Nephron (organoid): ENCODE results near the gene CD320.
"Not testable (repeated sequence)": the region's sequence is repeated elsewhere in the genome, so short reads cannot be mapped to it uniquely, and the experiment has no call there.

Experiments
- H3K27ac Mint-ChIP-seq, 3 experiments: 2 replicates each; pipeline ENCODE4 v1.8.0; 2020; ENCODE audit warnings: mixed read lengths in 3 of 3, mild to moderate bottlenecking in 2 of 3, moderate library complexity in 1 of 3
- H3K27me3 Mint-ChIP-seq: 2 replicates; pipeline ENCODE4 v1.8.0; 2021; ENCODE audit warnings: low read depth, mild to moderate bottlenecking, moderate library complexity, mixed read lengths
- H3K36me3 Mint-ChIP-seq: 2 replicates; pipeline ENCODE4 v1.8.0; 2020; ENCODE audit warnings: low read depth, mixed read lengths
- H3K4me1 Mint-ChIP-seq: 2 replicates; pipeline ENCODE4 v1.8.0; 2020; ENCODE audit warnings: mixed read lengths
- H3K4me3 Mint-ChIP-seq, 3 experiments: 2 replicates each; pipeline ENCODE4 v1.8.0; 2020; ENCODE audit warnings: mild to moderate bottlenecking in 3 of 3, mixed read lengths in 3 of 3, moderate library complexity in 2 of 3
- H3K9me3 Mint-ChIP-seq: 2 replicates; pipeline ENCODE4 v1.8.0; 2020; ENCODE audit warnings: mixed read lengths
- TF ChIP-seq, protein P1 (sequence below), 3 experiments: fragments of 200-600 bp; sonication (generic); IDR thresholded peaks; one replicate each; pipeline ENCODE4 v1.5.0; 2021; ENCODE audit warnings: antibody characterized with exemption in 3 of 3; ENCODE audit not compliant: unreplicated experiment in 3 of 3

The CD320 gene

DNA sequence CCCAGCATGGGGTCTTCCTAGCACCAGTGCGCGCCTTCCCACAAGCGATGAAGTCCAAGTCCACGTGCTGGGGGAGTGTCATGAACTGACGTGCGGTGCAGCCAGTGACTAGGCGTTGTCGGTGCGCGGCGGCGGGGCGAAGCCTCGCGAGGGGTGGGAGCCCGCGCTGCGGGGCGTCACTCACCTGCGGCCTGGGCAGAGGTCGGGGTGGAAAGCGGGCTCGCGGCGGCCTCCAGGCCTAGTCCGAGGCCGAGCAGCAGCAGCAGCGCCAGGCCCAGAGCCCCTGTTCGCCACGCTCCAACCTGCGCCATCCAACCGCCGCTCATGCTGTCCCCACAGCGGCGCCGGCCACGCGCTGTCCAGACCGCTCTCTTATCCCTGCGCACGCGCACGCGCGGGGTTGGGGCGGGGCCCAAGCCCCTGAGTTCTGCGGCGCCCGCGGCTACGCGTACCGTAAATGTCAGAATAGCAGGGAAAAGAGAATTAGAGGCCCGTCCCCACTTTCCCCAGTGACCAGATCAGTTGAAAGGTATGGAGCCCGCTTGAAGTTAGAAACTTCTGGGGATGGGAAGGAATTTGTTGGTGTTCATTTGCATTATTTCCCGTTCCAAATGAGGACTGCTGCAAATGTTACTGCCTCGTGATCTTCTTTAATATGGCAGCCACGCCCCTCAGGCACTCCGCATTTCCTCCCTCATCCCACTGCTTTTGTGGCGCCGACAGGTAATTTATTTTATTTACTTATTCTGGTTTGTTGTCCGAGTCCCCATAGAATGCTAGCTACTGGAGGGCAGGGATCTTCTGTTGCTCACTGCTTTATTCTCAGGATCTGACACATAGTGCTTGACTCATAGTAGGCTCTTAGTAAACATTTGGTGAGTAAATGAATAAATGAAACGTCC is at the start of gene CD320:
CD320 (minus strand) TSS at position 394 of the 902 bp plus-strand sequence; CDS start at position 326, 68 bp downstream.
- Mint-ChIP-seq H3K4me1 (peaks cover 21% of the 10 kb centered on the region), H3K9me3 (no peaks in the 10 kb centered on the region), H3K27me3 (no peaks in the 10 kb centered on the region), H3K36me3 (peaks cover 9% of the 10 kb centered on the region), H3K27ac (peak within 1 kb of the TSS; percentile 14 to 88 (median 86)), H3K4me3 (peak within 1 kb of the TSS; percentile 89 to 94 (median 94))
- TF ChIP-seq, protein P1, sequence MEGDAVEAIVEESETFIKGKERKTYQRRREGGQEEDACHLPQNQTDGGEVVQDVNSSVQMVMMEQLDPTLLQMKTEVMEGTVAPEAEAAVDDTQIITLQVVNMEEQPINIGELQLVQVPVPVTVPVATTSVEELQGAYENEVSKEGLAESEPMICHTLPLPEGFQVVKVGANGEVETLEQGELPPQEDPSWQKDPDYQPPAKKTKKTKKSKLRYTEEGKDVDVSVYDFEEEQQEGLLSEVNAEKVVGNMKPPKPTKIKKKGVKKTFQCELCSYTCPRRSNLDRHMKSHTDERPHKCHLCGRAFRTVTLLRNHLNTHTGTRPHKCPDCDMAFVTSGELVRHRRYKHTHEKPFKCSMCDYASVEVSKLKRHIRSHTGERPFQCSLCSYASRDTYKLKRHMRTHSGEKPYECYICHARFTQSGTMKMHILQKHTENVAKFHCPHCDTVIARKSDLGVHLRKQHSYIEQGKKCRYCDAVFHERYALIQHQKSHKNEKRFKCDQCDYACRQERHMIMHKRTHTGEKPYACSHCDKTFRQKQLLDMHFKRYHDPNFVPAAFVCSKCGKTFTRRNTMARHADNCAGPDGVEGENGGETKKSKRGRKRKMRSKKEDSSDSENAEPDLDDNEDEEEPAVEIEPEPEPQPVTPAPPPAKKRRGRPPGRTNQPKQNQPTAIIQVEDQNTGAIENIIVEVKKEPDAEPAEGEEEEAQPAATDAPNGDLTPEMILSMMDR (IDR thresholded peaks at IDR 0.05; ENCODE audit: unreplicated experiment in 3 of 3): no peak

DNA sequence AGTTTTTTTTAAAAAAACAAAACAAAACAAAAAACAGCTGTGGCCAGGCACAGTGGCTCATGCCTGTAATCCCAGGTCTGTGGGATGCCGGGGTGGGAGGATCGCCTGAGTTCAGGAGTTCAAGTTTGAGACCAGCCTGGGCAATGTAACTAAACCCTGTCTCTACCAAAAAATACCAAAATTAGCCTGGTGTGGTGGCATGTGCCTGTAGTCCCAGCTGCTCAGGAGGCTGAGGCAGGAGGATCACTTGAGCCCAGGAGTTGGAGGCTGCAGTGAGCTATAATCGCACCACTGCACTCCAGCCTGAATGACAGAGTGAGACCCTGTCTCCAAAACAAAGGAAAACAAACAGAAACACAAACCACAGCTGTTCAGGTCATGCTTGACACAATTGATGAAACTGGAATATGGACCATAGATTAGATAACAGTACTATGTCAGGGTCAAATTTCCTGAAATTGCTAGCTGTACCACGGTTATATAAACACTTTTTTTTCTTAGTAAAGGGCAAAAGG is 48.9 kb upstream of the CD320 start:
- Mint-ChIP-seq H3K27me3 (no peaks in the 10 kb centered on the region), H3K4me1 (peaks cover 25% of the 10 kb centered on the region), H3K4me3 (no peak overlapping the region), H3K27ac (peak overlapping the region; percentile 13 to 50 (median 35)), H3K36me3 (no peaks in the 10 kb centered on the region), H3K9me3 (peaks cover 2% of the 10 kb centered on the region)
- TF ChIP-seq, protein P1 (IDR thresholded peaks at IDR 0.05; ENCODE audit: unreplicated experiment in 3 of 3): no peak

DNA sequence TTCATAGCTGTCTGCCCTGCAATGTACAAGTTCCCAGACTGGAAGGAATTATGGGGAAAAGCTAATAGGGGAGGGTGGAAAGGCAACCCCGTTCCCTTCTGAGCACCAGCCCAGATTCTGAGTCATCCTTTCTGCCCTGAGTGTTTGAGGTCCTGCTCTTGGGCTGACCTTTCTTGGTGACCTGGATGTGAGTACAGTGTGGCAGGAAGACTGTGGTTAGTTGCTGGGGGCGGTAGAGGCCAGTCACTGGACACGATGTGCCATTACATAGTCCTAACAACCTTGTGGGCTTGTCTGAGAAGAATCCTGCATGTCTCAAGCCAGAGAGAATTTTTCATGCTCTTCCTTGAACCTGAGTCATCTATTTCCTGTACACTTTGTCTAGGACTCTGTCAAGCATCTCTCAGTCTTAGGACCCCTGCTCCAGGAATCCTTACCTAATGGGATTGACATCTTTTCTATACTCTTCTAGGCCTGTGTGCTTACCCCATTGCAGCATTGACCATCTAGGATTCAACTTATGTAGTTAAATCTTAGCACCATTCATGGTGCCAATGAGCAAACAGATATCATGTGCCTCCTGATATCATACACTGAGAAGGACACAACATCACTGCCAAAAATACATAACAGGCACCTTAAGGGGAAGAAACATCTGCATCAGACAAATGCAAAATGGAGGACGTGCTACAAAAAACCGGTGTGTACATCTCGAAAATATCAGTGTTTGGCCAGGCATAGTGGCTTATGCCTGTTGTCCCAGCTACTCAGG is 47.7 kb upstream of the CD320 start:
- no peak overlapping the region for H3K4me3 Mint-ChIP-seq

DNA sequence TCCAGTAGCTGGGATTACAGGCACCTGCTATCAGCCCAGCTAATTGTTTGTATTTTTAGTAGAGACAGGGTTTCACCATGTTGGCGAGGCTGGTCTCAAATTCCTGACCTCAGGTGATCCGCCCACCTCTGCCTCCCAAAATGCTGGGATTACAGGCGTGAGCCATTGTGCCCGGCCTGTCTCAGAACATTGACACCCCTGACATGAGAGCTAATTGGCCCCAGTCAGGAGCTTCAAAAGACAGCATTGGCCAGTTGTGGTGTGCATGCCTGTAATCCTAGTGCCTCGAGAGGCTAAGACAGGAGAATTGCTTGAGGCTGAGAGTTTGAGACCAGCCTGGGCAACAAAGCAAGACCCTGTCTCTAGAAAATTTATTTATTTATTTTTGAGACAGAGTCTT is 44.7 kb upstream of the CD320 start:
- Mint-ChIP-seq H3K27ac (peak overlapping the region in 2 of 3 experiments; percentile 92 to 95), H3K4me1 (peaks cover 25% of the 10 kb centered on the region), H3K4me3 (peak overlapping the region in 2 of 3 experiments; percentile 56 to 74)
- not testable (repeated sequence) for H3K36me3 Mint-ChIP-seq, H3K9me3 Mint-ChIP-seq, H3K27me3 Mint-ChIP-seq

More for the DNA sequence above, 47.7 kb upstream of the CD320 start:
- peaks cover 3% of the 10 kb centered on the region for H3K27me3 Mint-ChIP-seq
- H3K9me3 Mint-ChIP-seq: peaks cover 2% of the 10 kb centered on the region
- peaks cover 21% of the 10 kb centered on the region for H3K4me1 Mint-ChIP-seq
- peak overlapping the region; percentile 15 to 30 (median 19) for H3K27ac Mint-ChIP-seq
- TF ChIP-seq, protein P1 (IDR thresholded peaks at IDR 0.05; ENCODE audit: unreplicated experiment in 3 of 3): no peak
- no peaks in the 10 kb centered on the region for H3K36me3 Mint-ChIP-seq

DNA sequence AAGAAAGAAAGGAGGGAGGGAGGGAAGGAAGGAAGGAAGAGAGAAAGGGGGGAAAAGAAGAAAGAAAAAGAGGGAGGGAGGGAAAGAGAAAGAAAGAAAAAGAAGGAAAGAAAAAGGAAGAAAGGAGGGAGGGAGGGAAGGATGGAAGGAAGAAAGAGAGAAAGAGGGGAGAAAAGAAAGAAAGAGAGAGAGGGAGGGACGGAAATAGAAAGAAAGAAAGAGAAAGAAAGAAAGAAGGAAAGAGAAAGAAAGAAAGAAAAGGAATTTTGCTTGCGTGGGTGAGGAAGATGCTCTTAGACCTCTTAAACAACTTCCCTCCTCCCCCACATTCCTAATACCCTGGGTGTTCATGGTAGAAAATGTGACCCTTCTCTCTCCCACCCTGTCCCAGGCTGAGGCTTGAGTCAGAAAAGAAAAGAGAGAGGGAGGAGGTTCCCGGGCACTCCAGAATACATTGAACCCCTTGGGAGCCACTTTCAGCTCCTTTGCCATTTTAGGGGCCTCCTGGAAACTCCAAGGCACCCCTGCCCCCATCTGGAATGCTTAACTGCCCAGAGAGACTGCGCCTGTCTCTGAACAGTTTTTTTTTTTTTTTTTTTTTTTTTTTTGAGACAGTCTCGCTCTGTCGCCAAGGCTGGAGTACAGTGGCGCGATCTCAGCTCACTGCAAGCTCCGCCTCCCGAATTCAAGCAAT is 44.1 kb upstream of the CD320 start:
- peak overlapping the region; percentile 92 to 95 (median 93) for H3K27ac Mint-ChIP-seq
- peak overlapping the region; percentile 42 to 74 (median 56) for H3K4me3 Mint-ChIP-seq
- peaks cover 3% of the 10 kb centered on the region for H3K27me3 Mint-ChIP-seq
- peaks cover 2% of the 10 kb centered on the region for H3K9me3 Mint-ChIP-seq
- TF ChIP-seq, protein P1 (IDR thresholded peaks at IDR 0.05; ENCODE audit: unreplicated experiment in 3 of 3): no peak
- H3K4me1 Mint-ChIP-seq: peaks cover 25% of the 10 kb centered on the region
- no peaks in the 10 kb centered on the region for H3K36me3 Mint-ChIP-seq

DNA sequence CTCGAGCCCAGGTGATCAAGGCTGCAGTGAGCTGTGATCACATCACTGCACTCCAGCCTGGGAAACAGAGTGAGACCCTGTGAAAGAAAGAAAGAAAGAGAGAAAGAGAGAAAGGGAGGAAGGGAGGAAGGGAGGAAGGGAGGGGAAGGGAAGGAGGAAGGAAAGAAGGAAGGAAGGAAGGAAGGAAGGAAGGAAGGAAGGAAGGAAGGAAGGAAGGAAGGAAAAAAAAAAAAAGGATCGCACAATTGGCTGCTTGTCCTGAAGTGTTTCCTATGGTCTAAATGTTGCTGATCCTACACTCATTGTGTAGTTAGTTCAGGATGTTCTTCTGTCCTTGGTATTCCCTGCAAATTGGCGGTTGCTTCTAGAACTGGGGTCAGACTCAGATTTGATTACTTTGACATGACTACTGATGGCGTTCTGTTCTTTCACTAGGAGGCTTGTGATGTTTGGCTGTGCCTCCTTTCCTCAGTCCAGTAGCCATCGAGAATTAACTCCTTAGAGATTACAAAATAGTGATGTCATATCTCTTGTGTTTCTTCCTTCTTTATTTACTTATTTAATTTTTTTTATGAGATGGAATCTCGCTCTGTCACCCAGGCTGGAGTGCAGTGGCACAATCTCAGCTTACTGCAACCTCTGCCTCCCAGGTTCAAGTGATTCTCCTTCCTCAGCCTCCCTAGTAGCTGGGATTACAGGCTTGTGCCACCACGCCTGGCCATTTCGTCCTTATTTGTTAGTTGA is 41.6 kb upstream of the CD320 start:
- not testable (repeated sequence) for H3K27me3 Mint-ChIP-seq, H3K9me3 Mint-ChIP-seq, H3K36me3 Mint-ChIP-seq
- Mint-ChIP-seq H3K27ac (peak overlapping the region; percentile 34 to 61 (median 47)), H3K4me1 (peaks cover 15% of the 10 kb centered on the region), H3K4me3 (peak overlapping the region in 1 of 3 experiments; percentile 10)
